GM19324 (cell line): ENCODE measurements around the gene TSPAN5.

Experiments
- ATAC-seq: cut with Tn5 transposase; IDR thresholded peaks from one replicate; pipeline ENCODE4 v1.9.1; 2021; ENCODE audit warnings: mild to moderate bottlenecking, moderate library complexity; ENCODE audit not compliant: unreplicated experiment, low FRiP score

Gene TSPAN5

DNA sequence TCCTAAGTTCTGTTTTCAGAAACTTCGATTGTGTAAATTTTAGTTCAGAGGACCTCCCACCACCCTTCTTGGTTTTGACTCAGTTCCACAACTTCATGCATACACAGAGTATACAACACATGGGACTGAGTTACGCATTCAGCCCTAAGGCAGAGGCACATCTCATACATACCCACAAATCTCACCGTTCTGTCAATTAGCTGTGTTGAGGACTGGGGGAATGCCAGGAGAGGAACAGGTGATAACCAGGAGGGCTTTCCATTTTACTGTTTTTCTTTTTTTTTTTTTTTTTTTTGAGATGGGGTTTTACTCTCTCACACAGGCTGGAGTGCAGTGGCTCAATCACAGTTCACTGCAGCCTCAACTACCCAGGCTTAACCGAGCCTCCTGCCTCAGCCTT, 150.2 kb downstream of the TSPAN5 start:
- ATAC-seq, result no peak

- ATAC-seq, result no peak
Measured at GRCh38 chr4:98507299-98507698, 151.1 kb downstream of the TSPAN5 start.

DNA sequence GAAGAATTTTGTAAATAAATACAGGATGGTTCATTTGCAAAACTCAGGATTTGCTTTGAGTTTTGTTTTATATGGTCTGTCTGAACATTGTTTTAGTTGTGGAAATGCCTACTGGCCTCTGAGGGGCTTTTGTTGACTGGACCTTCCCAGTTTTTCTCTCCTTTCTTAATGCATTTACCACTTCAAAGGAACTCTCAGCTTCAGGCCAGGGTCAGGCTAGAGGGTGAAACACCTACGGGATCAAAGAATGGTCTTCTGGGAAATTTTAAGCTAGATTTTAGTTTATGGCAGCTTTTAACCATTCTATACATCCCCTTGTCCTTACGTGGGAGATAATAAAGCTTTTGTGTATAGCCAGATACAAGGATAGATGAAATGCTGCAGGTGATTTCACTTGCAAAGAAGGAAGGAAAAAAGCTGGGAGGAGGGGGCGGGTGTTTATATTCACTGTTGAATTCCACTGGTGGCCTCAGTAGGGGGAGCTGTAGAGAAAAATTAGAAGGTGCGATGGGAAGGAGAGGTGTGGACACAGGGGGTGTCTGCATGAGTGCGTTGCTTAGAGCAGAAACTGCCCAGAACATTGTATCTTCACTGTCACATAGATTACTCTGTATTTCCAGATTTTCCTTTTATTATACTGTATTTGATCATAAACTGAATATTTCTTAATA, 151.8 kb downstream of the TSPAN5 start:
- no peak for ATAC-seq

DNA sequence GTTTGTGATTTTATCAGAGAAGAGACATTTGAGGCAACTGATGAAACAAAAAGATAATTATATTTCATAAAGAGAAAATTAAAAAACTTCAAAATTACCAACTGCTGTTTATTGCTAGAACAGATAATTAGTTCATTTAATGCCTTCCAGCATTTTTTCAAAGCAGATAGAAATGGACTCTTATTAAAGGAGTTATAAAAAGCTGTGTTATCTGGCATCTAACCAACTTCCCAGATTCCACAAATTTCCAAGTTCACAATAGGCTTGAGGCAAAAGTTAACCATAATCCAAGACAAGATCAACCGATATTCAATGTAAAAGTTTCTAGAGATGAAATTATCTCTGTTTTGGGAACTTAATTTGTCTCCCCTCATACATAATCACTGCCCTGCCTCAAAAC, 152.4 kb downstream of the TSPAN5 start:
- no peak for ATAC-seq

GRCh38 chr4:98504091-98504490, 154.3 kb downstream of the TSPAN5 start:
- no peak for ATAC-seq

GRCh38 chr4:98503676-98504075, 154.7 kb downstream of the TSPAN5 start:
- ATAC-seq, result no peak

- no peak for ATAC-seq
Measured at GRCh38 chr4:98502624-98503023, 155.8 kb downstream of the TSPAN5 start.

DNA sequence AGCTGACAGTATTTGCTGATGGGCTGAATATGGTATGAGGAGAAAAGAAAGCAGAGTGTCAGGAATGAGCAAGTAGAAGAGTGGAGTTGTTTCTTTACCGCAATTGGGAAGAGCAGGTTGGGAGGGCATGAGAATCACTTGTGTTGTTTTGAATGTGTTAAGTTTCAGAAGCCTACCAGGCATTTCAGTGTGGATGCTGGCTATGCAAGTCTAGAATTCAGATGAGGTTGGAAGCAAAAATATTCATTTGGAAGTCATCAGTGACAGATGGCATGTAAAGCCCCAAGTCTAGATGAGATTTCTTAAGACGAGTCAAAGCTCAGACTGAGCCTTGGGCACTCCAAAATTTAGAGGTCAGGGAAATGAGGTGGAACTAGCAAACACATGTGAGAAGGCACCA, 156.4 kb downstream of the TSPAN5 start:
- no peak for ATAC-seq

DNA sequence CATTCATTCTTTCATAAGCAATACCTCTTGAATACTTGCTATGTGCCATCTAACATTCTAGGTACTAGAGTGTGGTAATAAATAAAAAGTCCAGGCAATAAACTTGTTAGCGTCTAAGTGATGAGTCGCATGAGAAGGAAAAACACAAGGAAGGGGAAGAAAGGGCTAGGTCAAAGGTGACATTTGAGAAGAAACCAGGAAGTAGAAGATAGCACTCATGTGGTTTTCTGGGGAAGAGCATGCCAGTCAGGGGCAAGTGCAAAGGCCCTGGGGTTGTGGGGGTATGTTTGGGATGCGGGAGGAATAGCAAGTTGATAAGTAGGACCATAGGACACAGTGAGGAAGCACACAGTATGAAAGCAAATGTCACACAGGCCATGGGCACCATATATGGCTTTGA, 157.0 kb downstream of the TSPAN5 start:
- no peak for ATAC-seq

GRCh38 chr4:98498774-98499173, 159.6 kb downstream of the TSPAN5 start:
- no peak for ATAC-seq

GRCh38 chr4:98496152-98496845, 162.1 kb downstream of the TSPAN5 start:
- ATAC-seq, result no peak

- peak; percentile 72 for ATAC-seq
Measured at GRCh38 chr4:98493296-98493695, 165.1 kb downstream of the TSPAN5 start.

- no peak for ATAC-seq
Measured at GRCh38 chr4:98491899-98492559, 166.4 kb downstream of the TSPAN5 start.

- ATAC-seq, result no peak
Measured at GRCh38 chr4:98490251-98490650, 168.2 kb downstream of the TSPAN5 start.

DNA sequence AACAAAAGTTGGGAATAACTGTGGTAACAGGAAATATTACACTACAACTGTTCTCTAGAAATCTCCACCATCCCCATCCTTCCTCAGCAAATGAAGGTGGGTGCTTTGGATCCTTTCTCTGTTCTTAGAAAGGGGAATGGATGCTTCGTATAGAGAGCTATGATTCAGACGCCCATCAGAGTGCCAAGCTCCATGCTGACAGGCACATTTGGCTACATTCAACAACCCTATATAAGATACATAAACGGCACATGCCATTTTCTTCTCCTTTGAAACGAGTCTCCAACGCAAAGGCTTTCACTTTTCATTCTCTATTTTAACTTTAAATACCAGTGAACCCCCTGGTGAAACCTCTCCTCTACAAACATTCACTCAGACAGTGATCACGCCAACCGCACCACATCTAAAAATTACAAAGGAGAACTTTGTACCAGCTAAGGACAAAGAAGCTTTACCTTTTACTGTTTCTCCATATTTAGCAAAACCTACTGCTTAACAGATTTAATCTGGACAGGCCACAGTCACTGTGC, 172.5 kb downstream of the TSPAN5 start:
- no peak for ATAC-seq

DNA sequence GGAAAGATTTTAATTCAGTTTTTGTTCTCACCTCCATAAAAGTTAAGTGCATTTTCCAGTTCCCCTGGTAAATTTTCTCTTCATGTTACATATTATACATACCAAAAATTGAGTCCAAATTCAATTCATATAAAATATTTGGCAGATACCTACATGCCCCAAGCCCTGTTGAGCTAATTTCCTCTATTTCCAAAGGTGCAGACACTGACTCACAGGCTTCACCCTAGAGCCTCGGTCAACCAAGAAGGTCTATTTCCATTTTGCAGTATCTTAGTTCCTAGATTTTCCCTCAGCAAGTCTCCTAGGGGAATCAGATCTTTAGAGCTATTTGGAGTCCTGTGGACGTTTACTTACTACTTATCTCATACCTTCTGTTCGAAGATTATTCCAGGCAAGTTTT, 174.4 kb downstream of the TSPAN5 start:
- no peak for ATAC-seq

- peak; percentile 52 for ATAC-seq
Measured at GRCh38 chr4:98482847-98483806, 175.3 kb downstream of the TSPAN5 start.

DNA sequence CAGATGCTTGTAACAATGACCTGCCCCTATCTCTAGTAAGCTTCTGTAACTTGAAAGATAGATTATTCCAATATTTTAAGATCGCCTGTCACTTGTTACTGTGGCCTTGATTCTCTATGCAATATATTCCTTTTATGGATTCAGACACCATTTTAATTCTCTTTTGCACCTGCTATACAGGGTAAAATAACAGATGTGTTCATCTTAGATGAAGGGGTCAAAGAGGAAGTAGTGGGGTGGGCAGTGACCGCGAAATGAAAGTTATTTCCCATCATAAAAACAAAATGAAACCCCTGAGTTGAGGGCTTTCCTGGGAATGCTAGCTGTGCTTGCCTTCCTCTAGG, 175.9 kb downstream of the TSPAN5 start:
- no peak for ATAC-seq

GRCh38 chr4:98481167-98481566, 177.2 kb downstream of the TSPAN5 start:
- ATAC-seq, result no peak

- ATAC-seq, result no peak
Measured at GRCh38 chr4:98480535-98480934, 177.9 kb downstream of the TSPAN5 start.
